NCI-H2081 treated with DMSO at 0.1 percent for 48 hours (cell line): ENCODE data around the gene RIPOR3.

Source experiments
- DNase-seq: peaks from one replicate; lab custom pipeline; 2025; lab: John Stamatoyannopoulos, UW

Gene RIPOR3

GRCh38 chr20:50589548-50590347 is 101.6 kb downstream of the RIPOR3 start:
- DNase-seq: no peak

DNA sequence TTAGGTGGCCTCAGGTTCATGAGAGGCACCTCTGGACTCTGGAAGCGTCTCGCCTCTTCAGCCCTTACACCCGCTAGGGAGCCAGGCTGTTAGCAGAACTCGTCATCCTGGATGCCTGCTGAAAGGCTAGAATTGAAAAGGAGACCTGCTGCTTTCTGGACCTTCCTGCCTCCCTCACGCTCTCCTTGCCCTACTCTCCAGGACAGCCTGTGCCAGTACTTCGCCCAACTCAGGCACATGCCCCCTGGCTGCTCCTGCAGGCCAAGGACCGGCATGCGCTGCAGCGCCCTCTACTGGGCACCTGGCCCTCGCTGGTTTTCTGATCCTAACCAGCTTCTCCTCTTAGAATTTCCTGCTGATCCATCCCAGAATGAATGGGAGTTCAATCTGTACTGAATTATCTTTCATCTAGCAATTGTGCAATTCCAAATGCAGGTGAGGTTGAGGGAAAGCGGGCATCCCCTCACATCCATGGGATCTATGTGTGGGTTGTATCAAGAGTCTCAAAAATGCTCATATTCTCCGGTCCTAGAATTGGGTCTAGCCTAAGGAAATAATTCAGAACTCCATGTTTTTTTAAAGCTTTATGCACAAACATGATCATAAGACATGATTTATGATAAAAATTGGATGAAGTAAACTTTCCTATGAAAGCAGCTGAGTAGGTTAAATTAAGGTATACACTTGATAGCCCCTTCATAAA is 103.2 kb downstream of the RIPOR3 start:
- no peak for DNase-seq

GRCh38 chr20:50587291-50587961 is 103.9 kb downstream of the RIPOR3 start:
- DNase-seq: no peak

DNA sequence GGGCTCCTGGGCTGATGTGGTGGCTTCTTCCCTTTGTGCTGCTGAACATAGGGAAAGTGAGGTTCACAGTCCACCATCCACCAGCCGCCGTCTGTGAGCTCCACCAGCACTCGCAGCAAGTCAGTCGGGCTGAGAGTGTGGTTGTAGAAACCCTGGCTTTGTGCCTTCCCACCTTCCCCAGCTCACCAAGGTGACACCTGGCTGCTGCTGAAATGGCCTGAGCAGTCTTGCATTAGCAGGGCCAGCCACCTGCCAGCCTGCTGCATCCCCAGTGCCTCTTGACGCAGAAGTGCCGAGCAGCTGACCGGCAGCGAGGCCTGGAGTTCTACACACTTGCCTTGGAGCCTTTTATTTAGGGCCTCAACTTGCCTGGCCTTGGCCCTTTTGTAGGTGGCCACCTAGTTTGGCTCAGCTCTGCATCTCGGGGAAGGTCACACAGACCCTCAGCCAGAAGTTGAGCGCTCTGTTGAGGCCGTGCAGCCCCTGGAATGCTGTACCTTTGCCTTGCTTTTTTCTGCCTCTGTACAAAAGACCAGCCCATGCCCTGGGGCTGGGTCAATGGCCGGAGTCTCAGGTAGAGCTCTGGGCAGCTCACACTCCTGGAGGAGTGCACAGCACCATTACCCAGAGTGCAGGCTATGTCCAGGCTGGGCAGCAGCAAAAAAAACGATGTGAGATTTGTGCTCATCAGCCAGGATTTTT is 104.7 kb downstream of the RIPOR3 start:
- DNase-seq: no peak

- DNase-seq: no peak
Observed at GRCh38 chr20:50585678-50586077, 105.7 kb downstream of the RIPOR3 start.

- no peak for DNase-seq
Observed at GRCh38 chr20:50585214-50585613, 106.1 kb downstream of the RIPOR3 start.

DNA sequence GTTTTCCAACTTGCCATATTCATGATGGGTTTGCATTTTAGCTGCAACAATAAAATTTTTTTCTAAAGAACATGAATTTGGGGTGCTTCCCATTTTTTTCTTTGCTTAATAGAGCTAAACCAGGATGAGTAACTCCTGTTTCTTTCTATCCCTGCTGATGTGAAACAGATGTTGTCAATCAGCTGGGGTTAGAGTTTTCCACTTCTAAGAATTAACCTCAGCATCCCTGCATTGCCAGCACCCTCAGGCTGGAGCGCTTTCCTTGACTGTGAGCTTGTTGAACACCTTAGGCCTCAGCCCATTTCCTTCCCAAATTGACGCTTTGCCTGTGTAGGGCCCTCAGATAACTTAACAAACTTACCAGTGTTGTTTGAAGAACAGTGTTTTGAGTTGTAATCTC is 106.7 kb downstream of the RIPOR3 start:
- DNase-seq: no peak

- no peak for DNase-seq
Observed at GRCh38 chr20:50583442-50584150, 107.7 kb downstream of the RIPOR3 start.

DNA sequence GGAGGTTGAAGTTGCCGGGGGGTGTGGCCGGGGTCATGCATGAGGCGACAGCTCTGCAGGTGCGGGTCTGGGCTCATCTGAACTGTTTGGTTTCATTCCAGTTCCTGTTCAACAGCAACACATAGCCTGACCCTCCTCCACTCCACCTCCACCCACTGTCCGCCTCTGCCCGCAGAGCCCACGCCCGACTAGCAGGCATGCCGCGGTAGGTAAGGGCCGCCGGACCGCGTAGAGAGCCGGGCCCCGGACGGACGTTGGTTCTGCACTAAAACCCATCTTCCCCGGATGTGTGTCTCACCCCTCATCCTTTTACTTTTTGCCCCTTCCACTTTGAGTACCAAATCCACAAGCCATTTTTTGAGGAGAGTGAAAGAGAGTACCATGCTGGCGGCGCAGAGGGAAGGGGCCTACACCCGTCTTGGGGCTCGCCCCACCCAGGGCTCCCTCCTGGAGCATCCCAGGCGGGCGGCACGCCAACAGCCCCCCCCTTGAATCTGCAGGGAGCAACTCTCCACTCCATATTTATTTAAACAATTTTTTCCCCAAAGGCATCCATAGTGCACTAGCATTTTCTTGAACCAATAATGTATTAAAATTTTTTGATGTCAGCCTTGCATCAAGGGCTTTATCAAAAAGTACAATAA is 108.6 kb downstream of the RIPOR3 start:
- DNase-seq: no peak

DNA sequence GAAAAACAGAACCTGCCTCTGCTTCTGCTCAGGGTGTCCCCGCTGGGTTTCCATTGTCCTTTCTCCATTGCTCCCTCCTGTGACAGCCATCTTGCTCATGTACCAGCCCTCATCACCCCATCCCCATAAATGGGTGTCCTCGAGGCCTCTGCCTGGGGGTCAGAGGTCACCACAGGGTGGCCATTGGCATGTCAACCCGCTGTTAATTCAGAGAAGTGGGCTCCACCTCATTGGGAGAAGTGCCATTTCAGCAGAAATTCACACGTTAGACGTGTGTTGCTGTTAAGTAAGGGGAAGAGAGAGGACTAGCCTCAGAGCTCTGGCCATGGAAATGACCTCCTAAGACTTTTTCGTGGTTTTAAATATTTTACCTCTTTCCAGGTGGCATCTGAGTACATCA is 109.2 kb downstream of the RIPOR3 start:
- DNase-seq: no peak

DNA sequence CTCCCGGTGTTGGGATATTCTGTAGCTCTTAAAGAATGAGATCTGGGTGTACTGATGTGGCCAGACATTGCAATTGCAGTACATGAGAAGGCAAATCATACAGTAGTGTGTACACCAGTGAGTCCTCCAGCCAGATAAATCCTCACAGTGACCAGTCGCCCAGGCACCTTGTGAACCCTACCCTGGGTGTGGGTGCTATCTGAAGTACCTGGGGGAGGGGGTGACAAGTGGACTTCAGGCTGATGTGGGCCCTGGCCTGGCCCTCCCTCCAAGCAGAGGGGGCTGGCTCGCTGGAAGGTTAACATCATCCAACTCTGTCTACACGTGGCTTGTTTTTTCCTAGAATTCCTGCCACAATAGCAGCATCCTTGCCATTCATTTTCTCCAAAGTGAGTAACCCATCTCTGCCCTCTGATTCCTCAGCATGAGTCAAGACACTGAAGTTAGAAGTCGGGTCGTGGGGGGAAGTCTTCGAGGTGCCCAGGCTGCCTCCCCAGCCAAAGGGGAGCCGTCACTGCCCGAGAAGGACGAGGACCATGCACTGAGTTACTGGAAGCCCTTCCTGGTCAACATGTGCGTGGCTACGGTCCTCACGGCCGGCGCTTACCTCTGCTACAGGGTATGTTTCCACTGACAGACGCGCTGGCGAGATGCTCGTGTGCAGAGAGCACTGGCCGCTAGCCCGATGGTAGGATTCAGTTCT is 110.3 kb downstream of the RIPOR3 start:
- DNase-seq: no peak

GRCh38 chr20:50580016-50580747 is 111.2 kb downstream of the RIPOR3 start:
- no peak for DNase-seq

GRCh38 chr20:50579511-50579910 is 111.8 kb downstream of the RIPOR3 start:
- no peak for DNase-seq

DNA sequence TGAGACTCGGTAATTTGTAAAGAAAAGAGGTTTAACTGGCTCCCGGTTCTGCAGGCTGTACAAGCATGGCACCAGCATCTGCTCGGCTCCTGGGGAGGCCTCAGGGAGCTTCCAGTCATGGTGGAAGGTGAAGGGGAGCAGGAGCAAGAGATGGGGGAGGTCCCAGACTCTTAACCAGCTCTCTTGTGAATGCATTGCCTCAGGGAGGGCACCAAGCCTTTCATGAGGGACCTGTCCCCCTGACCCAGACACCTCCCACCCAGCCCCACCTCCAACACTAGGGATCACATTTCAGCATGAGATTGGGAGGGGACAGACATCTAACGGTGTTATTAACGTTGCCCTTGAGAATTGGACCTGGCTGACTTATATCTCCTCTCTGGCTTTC is 112.6 kb downstream of the RIPOR3 start:
- no peak for DNase-seq

- no peak for DNase-seq
Observed at GRCh38 chr20:50578061-50578777, 113.1 kb downstream of the RIPOR3 start.

GRCh38 chr20:50577175-50578018 is 113.9 kb downstream of the RIPOR3 start:
- DNase-seq: no peak

DNA sequence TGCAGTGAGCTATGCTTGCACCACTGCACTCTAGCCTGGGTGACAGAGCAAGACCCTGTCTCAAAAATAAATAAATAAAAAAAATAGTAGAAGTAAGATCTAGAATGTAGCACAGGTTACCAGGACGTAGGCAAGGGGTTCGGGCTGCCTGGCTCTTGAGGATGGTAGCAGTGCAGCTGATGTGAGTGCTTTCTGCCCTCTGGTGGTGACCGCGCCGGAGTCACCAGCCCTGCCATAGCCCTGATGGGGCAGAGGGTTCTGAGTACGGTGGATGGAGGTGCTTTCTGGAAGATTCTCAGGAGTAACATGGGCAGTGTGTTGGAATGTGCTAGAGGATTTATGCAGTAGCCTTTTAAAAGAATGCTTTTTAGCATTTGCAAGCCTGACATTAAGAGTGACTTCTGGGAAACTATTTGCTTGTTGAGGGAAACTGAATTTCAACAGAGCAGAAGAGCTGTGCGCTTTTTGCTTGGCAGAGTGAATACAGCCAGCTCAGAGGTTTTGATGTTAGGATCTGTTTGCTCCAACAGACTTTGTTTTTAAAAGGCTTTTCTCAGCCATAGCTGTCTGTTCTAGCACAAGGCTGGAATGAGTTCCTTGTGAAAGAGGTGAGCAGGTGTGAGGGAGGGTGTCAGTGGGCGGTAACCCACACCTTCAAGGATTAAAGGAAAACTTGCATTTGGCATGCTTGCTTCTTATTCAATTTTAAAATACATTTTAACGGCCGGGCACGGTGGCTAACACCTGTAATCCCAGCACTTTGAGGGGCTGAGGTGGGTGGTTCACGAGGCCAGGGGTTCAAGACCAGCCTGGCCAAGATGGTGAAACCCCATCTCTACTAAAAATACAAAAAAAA is 115.2 kb downstream of the RIPOR3 start:
- no peak for DNase-seq
